Globus pallidus (tissue), 1 donor: ENCODE measurements around the gene MAML2.

Source experiments
- DNase-seq: peaks from one replicate; pipeline ENCODE4 v3.0.0-alpha.2; 2015; ENCODE audit warnings: low spot score

MAML2 gene

GRCh38 chr11:96036863-96037262 is 306.1 kb downstream of the MAML2 start:
- no peak for DNase-seq

GRCh38 chr11:96035740-96036078 is 307.3 kb downstream of the MAML2 start:
- no peak for DNase-seq

- no peak for DNase-seq
Measured at GRCh38 chr11:96035031-96035739, 307.8 kb downstream of the MAML2 start.

GRCh38 chr11:96033599-96033998 is 309.4 kb downstream of the MAML2 start:
- DNase-seq, result no peak

- no peak for DNase-seq
Measured at GRCh38 chr11:96033095-96033494, 309.9 kb downstream of the MAML2 start.

GRCh38 chr11:96028746-96029145 is 314.2 kb downstream of the MAML2 start:
- no peak for DNase-seq

GRCh38 chr11:96027021-96027420 is 316.0 kb downstream of the MAML2 start:
- no peak for DNase-seq

- DNase-seq, result no peak
Measured at GRCh38 chr11:96026310-96026709, 316.7 kb downstream of the MAML2 start.

- DNase-seq, result no peak
Measured at GRCh38 chr11:96024666-96025065, 318.3 kb downstream of the MAML2 start.

GRCh38 chr11:96023275-96023674 is 319.7 kb downstream of the MAML2 start:
- no peak for DNase-seq

- no peak for DNase-seq
Measured at GRCh38 chr11:96021901-96022650, 320.9 kb downstream of the MAML2 start.

GRCh38 chr11:96019810-96020747 is 322.9 kb downstream of the MAML2 start:
- no peak for DNase-seq

- no peak for DNase-seq
Measured at GRCh38 chr11:96019281-96019680, 323.7 kb downstream of the MAML2 start.

- no peak for DNase-seq
Measured at GRCh38 chr11:96017856-96018255, 325.1 kb downstream of the MAML2 start.

- DNase-seq, result no peak
Measured at GRCh38 chr11:96016978-96017502, 326.0 kb downstream of the MAML2 start.

GRCh38 chr11:96015906-96016565 is 327.0 kb downstream of the MAML2 start:
- DNase-seq, result no peak

- no peak for DNase-seq
Measured at GRCh38 chr11:96014217-96014616, 328.8 kb downstream of the MAML2 start.

GRCh38 chr11:96013461-96014213 is 329.4 kb downstream of the MAML2 start:
- DNase-seq, result no peak

GRCh38 chr11:96012086-96012824 is 330.7 kb downstream of the MAML2 start:
- DNase-seq, result peak; percentile 92

- no peak for DNase-seq
Measured at GRCh38 chr11:96010683-96011082, 332.3 kb downstream of the MAML2 start.
